Esophagus muscularis mucosa (tissue), 4 donors: ENCODE data around the gene ATOH1. TPM values are rescaled to one million over a fixed set of nuclear protein-coding genes. Genes with fewer than 3 reads are reported as not detected.

Experiments used
- DNase-seq: peaks from one replicate; pipeline ENCODE4 v3.0.0-alpha.2; 2017; ENCODE audit errors: extremely low spot score
- H3K27ac ChIP-seq, 4 donors: fragments of 200-600 bp; sonication (generic); replicated peaks in 1 of 4; 1 replicate in 3 of 4; 2 replicates in 1 of 4; pipeline ENCODE4 v1.5.1; 2016 to 2019; ENCODE audit warnings: mild to moderate bottlenecking in 1 of 4
- H3K27me3 ChIP-seq, 4 donors: fragments of 200-600 bp; sonication (generic); one replicate each; pipeline versions ENCODE4 v1.5.1 to v1.6.0; 2016 to 2019
- H3K36me3 ChIP-seq, 4 donors: fragments of 200-600 bp; sonication (generic); one replicate each; pipeline ENCODE4 v1.5.1; 2016 to 2019
- H3K4me1 ChIP-seq, 4 donors: fragments of 200-600 bp; sonication (generic); one replicate each; pipeline ENCODE4 v1.5.1; 2016 to 2019
- H3K4me3 ChIP-seq, 4 donors: fragments of 200-600 bp; sonication (generic); 1 replicate in 2 of 4; 2 replicates in 2 of 4; pipeline ENCODE4 v1.5.1; 2016 to 2019; ENCODE audit warnings: mild to moderate bottlenecking in 4 of 4, moderate library complexity in 1 of 4
- H3K9me3 ChIP-seq, 4 donors: fragments of 200-600 bp; sonication (generic); 1 replicate in 3 of 4; 2 replicates in 1 of 4; pipeline ENCODE4 v1.5.1; 2016 to 2019
- EP300 ChIP-seq: sonication (generic); formaldehyde crosslinking; IDR thresholded peaks from one replicate; pipeline ENCODE4 v1.6.1; 2017; ENCODE audit warnings: antibody characterized with exemption
- POLR2A ChIP-seq: fragments of 450-650 bp; IDR thresholded peaks from one replicate; pipeline ENCODE4 v1.6.1; 2017; ENCODE audit warnings: antibody characterized with exemption, moderate library complexity, mild to moderate bottlenecking, low read depth
- POLR2AphosphoS5 ChIP-seq, 2 donors: sonication (generic); formaldehyde crosslinking; IDR thresholded peaks; one replicate each; pipeline ENCODE4 v1.6.1; 2017; ENCODE audit warnings: antibody characterized with exemption in 2 of 2
- WGBS: methylation state at CpG from one replicate; pipeline ENCODE4 v1.1.5; 2018; 5-methylcytosine and 5-hydroxymethylcytosine counted together
- intact Hi-C: fragments of 100-400 bp; cut with DNase I; formaldehyde crosslinking; loops from one replicate; pipeline ENCODE4 v1.15.1; 2023
- total RNA-seq, 4 donors: library from RNA; depleted of rRNA; stranded (reverse); fragments of >200 nt; gene quantifications; one replicate each; pipeline versions ENCODE4 v1.1.0 to v1.2.1, GENCODE V29; 2016
- TF ChIP-seq, protein P1 (sequence below), 3 experiments: fragments of 200-600 bp in 2 of 3; fragments of 450-650 bp in 1 of 3; sonication (generic) in 2 of 3; IDR thresholded peaks; one replicate each; pipeline ENCODE4 v1.5.1; 2017 to 2019; ENCODE audit warnings: antibody characterized with exemption in 3 of 3, mild to moderate bottlenecking in 2 of 3, moderate library complexity in 1 of 3

Gene ATOH1
- total RNA-seq, 4 donors from 2014 or later = not detected

DNA sequence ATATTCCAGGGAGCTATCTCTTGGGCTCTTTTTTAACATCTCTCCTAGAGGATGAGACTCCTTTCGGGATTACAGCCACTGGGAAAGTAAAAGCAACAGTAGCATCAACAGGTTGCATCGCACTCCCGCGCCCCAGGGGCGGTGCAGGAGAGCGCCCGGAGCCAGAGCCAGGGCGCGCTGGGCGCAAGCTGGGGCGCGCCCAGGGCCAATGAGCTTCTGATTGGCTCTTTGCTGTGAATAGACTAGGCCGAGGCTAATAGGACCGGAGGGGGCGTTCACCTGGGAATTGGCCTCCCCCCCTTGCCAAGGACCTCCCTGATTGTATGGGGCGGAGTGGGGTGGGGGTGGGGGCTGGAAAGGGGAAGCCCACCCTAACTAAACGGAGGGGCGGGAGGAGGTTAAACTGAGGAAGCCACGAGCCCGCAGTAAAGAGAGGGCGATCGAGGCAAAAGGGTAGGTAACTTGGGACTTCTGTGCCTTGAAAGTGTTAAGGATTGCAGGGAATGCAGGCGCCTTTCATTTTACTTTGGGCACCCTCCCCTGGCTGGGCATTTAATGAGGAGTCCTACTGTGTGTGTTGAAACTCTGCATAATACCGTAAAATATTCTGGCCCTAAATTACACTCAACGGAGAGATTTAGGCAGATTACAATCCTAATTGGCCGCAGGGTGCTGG is 1.1 kb upstream of the ATOH1 start:
- WGBS = 4% methylated on average over 17 of the region's 26 CpGs
- Histone ChIP-seq H3K9me3 (peaks cover 0 to 4% (median 0%) of the 10 kb centered on the region in 4 donors), H3K4me3 (peak overlapping the region in 1 of 4 donors; percentile 5), H3K27me3 (peaks cover 6 to 73% (median 58%) of the 10 kb centered on the region in 4 donors), H3K27ac (no peak overlapping the region), H3K4me1 (peaks cover 26 to 34% (median 32%) of the 10 kb centered on the region in 4 donors), H3K36me3 (no peaks in the 10 kb centered on the region)
- no peak for DNase-seq
- intact Hi-C loops = no loop called here
- no peak for TF ChIP-seq POLR2AphosphoS5 (IDR thresholded peaks at IDR 0.05)
- TF ChIP-seq, protein P1, sequence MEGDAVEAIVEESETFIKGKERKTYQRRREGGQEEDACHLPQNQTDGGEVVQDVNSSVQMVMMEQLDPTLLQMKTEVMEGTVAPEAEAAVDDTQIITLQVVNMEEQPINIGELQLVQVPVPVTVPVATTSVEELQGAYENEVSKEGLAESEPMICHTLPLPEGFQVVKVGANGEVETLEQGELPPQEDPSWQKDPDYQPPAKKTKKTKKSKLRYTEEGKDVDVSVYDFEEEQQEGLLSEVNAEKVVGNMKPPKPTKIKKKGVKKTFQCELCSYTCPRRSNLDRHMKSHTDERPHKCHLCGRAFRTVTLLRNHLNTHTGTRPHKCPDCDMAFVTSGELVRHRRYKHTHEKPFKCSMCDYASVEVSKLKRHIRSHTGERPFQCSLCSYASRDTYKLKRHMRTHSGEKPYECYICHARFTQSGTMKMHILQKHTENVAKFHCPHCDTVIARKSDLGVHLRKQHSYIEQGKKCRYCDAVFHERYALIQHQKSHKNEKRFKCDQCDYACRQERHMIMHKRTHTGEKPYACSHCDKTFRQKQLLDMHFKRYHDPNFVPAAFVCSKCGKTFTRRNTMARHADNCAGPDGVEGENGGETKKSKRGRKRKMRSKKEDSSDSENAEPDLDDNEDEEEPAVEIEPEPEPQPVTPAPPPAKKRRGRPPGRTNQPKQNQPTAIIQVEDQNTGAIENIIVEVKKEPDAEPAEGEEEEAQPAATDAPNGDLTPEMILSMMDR (IDR thresholded peaks at IDR 0.05) = no peak
- TF ChIP-seq POLR2A = no peak
- no peak for TF ChIP-seq EP300

- TF ChIP-seq, protein P1 (IDR thresholded peaks at IDR 0.05) = no peak
- TF ChIP-seq EP300 (no peak), POLR2AphosphoS5 (IDR thresholded peaks at IDR 0.05) (no peak), POLR2A (no peak)
- 2% methylated on average over 7 of the region's 70 CpGs for WGBS
Measured at GRCh38 chr4:93828995-93829819, 654 bp downstream of the ATOH1 start.

GRCh38 chr4:93829820-93830687 is 1.5 kb downstream of the ATOH1 start:
- 12% methylated on average over 38 of the region's 40 CpGs for WGBS
- H3K4me3 ChIP-seq = peak overlapping the region; percentile 44 to 55 (median 46)
- peaks cover 0 to 4% (median 0%) of the 10 kb centered on the region in 4 donors for H3K9me3 ChIP-seq
- intact Hi-C loops = no loop called here
- H3K27me3 ChIP-seq = peaks cover 6 to 100% (median 77%) of the 10 kb centered on the region in 4 donors
- H3K36me3 ChIP-seq = no peaks in the 10 kb centered on the region
- TF ChIP-seq POLR2AphosphoS5 (IDR thresholded peaks at IDR 0.05) (no peak), POLR2A (no peak), EP300 (no peak)
- TF ChIP-seq, protein P1 (IDR thresholded peaks at IDR 0.05) = no peak
- no peak overlapping the region for H3K27ac ChIP-seq
- peaks cover 30 to 41% (median 35%) of the 10 kb centered on the region in 4 donors for H3K4me1 ChIP-seq
- DNase-seq = no peak

More at GRCh38 chr4:93828995-93829819, 654 bp downstream of the ATOH1 start:
- peaks cover 26 to 34% (median 32%) of the 10 kb centered on the region in 4 donors for H3K4me1 ChIP-seq
- H3K9me3 ChIP-seq = peaks cover 0 to 4% (median 0%) of the 10 kb centered on the region in 4 donors
- no peak overlapping the region for H3K27ac ChIP-seq
- H3K27me3 ChIP-seq = peaks cover 6 to 91% (median 72%) of the 10 kb centered on the region in 4 donors
- intact Hi-C loops = no loop called here
- no peaks in the 10 kb centered on the region for H3K36me3 ChIP-seq
- H3K4me3 ChIP-seq = peak overlapping the region; percentile 44 to 55 (median 46)
- no peak for DNase-seq

DNA sequence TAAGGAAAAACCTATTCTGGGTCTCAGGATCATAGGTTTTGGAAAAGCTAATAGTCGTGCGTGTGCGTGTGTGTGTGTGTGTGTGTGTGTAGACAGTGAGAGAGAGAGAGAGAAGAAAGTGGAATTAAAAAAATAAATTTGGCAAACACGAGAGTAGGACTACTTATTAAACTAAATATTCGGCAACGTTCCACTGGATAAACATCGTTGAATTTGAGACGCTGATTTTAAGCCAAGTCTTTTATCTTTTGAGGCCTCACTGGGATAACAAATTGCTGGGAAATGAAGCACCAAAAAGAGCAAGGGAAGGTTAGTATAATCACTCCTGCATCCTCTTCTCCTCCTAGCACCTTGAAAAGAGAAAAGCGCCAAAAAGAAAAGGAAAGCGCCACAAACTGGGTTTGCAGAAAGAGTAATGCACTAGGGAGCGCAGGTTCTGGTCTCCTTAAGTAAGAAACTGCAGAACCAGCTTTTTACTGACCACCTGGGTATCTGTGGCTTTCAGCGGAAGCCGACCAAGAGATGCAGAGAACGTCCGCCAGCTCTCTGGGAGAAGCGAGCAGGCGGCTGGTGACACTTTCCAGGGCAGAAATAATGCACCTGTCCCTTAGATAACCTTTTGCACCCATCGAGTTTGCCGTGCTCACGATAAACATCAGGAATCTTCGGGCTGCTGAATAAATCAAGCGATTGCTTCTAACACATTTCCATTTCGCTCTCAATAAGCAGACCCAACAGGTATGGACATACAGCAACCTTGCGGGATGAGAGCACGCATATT is 3.4 kb downstream of the ATOH1 start:
- intact Hi-C loops = no loop called here
- Histone ChIP-seq H3K9me3 (peaks cover 0 to 4% (median 0%) of the 10 kb centered on the region in 4 donors), H3K4me1 (peaks cover 30 to 41% (median 35%) of the 10 kb centered on the region in 4 donors), H3K27ac (no peak overlapping the region), H3K36me3 (no peaks in the 10 kb centered on the region), H3K27me3 (peaks cover 6 to 100% (median 73%) of the 10 kb centered on the region in 4 donors), H3K4me3 (no peak overlapping the region)
- TF ChIP-seq EP300 (no peak), POLR2AphosphoS5 (IDR thresholded peaks at IDR 0.05) (no peak), POLR2A (no peak)
- TF ChIP-seq, protein P1 (IDR thresholded peaks at IDR 0.05) = no peak
- 10% methylated on average over 25 of the region's 25 CpGs for WGBS
- DNase-seq = no peak
